Gastrocnemius medialis (tissue), 4 donors: ENCODE results near the gene ITPKC.

Source experiments
- CTCF ChIP-seq, 5 experiments: fragments of 450-650 bp in 3 of 5; fragments of 200-600 bp in 2 of 5; sonication (generic) in 2 of 5; IDR thresholded peaks in 4 of 5; conservative IDR thresholded peaks in 1 of 5; 1 replicate in 4 of 5; 2 replicates in 1 of 5; pipeline ENCODE4 v1.5.1; 2016 to 2019; ENCODE audit warnings: antibody characterized with exemption in 5 of 5, mild to moderate bottlenecking in 3 of 5, moderate library complexity in 3 of 5
- POLR2A ChIP-seq, 2 donors: fragments of 450-650 bp; IDR thresholded peaks; one replicate each; pipeline ENCODE4 v1.6.1; 2017; ENCODE audit warnings: antibody characterized with exemption in 2 of 2, mild to moderate bottlenecking in 2 of 2, moderate library complexity in 2 of 2

- TF ChIP-seq POLR2A (IDR thresholded peaks at IDR 0.05) (peak; percentile 76 to 81), CTCF (IDR thresholded peaks at IDR 0.05 in 4 of 5, conservative IDR thresholded peaks at IDR 0.05 in 1 of 5) (peak in 2 of 5 experiments; percentile 25 to 27)
These were observed 61.2 kb downstream of the ITPKC start, which contains the start of gene RAB4B for GRCh38 chr19:40777937-40778705.
